GM12892 (cell line): ENCODE results near the gene SFT2D2.

Source experiments
- POLR2A ChIP-seq: IDR thresholded peaks from 2 replicates; pipeline ENCODE4 v1.6.1; 2011; ENCODE audit warnings: low read depth, low read length, control low read depth
- POLR2AphosphoS5 ChIP-seq: IDR thresholded peaks from 2 replicates; pipeline ENCODE4 v1.6.1; 2011; ENCODE audit warnings: low read depth, low read length, control low read depth
- TAF1 ChIP-seq: IDR thresholded peaks from 2 replicates; pipeline ENCODE4 v1.6.1; 2011; ENCODE audit warnings: low read depth, mild to moderate bottlenecking, control low read depth, low read length, borderline replicate concordance

- no peak for TF ChIP-seq POLR2A
- TF ChIP-seq POLR2AphosphoS5, result no peak
- TF ChIP-seq TAF1, result no peak
These were observed 62.7 kb downstream of the SFT2D2 start for GRCh38 chr1:168288311-168289052.
